Nephron progenitor cell (in vitro differentiated cells): ENCODE results near the gene THBS1.

ENCODE experiments used
- DNase-seq: peaks from one replicate; pipeline ENCODE4 v3.0.0; 2021
- H3K27ac Mint-ChIP-seq: 2 replicates; pipeline ENCODE4 v1.8.0; 2021; ENCODE audit warnings: mild to moderate bottlenecking, moderate library complexity, mixed read lengths
- H3K27me3 Mint-ChIP-seq: 2 replicates; pipeline ENCODE4 v1.8.0; 2021; ENCODE audit warnings: mild to moderate bottlenecking, low read depth, mixed read lengths; ENCODE audit not compliant: poor library complexity
- H3K36me3 Mint-ChIP-seq: 2 replicates; pipeline ENCODE4 v1.8.0; 2021; ENCODE audit warnings: low read depth, mixed read lengths
- H3K4me1 Mint-ChIP-seq: 2 replicates; pipeline ENCODE4 v1.8.0; 2021; ENCODE audit warnings: mixed read lengths
- H3K4me3 Mint-ChIP-seq: 2 replicates; pipeline ENCODE4 v1.8.0; 2021; ENCODE audit warnings: mild to moderate bottlenecking, moderate library complexity, mixed read lengths
- H3K9me3 Mint-ChIP-seq: 2 replicates; pipeline ENCODE4 v1.8.0; 2021; ENCODE audit warnings: mild to moderate bottlenecking, moderate library complexity, mixed read lengths
- TF ChIP-seq, protein P1 (sequence below): fragments of 200-600 bp; sonication (generic); IDR thresholded peaks from 2 replicates; pipeline ENCODE4 v1.5.0; 2021; ENCODE audit warnings: antibody characterized with exemption

Gene THBS1

GRCh38 chr15:39645138-39645975 lies 64.5 kb downstream of the THBS1 start:
- no peak for DNase-seq
- Mint-ChIP-seq H3K27me3 (no peaks in the 10 kb centered on the region), H3K9me3 (no peaks in the 10 kb centered on the region), H3K27ac (no peak overlapping the region), H3K4me1 (peaks cover 40% of the 10 kb centered on the region), H3K4me3 (no peak overlapping the region), H3K36me3 (no peaks in the 10 kb centered on the region)
- TF ChIP-seq, protein P1, sequence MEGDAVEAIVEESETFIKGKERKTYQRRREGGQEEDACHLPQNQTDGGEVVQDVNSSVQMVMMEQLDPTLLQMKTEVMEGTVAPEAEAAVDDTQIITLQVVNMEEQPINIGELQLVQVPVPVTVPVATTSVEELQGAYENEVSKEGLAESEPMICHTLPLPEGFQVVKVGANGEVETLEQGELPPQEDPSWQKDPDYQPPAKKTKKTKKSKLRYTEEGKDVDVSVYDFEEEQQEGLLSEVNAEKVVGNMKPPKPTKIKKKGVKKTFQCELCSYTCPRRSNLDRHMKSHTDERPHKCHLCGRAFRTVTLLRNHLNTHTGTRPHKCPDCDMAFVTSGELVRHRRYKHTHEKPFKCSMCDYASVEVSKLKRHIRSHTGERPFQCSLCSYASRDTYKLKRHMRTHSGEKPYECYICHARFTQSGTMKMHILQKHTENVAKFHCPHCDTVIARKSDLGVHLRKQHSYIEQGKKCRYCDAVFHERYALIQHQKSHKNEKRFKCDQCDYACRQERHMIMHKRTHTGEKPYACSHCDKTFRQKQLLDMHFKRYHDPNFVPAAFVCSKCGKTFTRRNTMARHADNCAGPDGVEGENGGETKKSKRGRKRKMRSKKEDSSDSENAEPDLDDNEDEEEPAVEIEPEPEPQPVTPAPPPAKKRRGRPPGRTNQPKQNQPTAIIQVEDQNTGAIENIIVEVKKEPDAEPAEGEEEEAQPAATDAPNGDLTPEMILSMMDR = no peak

GRCh38 chr15:39645976-39646257 lies 65.0 kb downstream of the THBS1 start:
- DNase-seq = no peak
- Mint-ChIP-seq H3K27ac (no peak overlapping the region), H3K4me1 (peaks cover 40% of the 10 kb centered on the region), H3K9me3 (no peaks in the 10 kb centered on the region), H3K36me3 (no peaks in the 10 kb centered on the region), H3K27me3 (no peaks in the 10 kb centered on the region), H3K4me3 (no peak overlapping the region)
- TF ChIP-seq, protein P1 = no peak

DNA sequence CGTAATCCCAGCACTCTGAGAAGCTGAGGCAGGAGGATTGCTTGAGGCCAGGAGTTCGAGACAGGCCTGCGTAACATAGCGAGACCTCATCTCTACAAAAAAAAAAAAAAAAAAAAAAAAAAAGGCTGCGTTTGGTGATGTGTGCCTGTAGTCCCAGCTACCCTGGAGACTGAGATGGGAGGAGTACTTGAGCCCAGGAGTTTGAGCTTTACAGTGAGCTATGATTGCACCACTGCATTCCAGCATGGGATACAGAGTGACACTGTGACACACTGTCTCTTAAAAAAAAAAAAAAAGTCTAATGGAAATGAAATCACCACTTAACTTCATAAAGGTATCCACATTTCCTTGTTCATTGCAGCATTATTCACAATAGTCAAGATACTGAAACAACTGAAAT lies 65.5 kb downstream of the THBS1 start:
- Mint-ChIP-seq H3K27ac (no peak overlapping the region), H3K36me3 (no peaks in the 10 kb centered on the region), H3K27me3 (no peaks in the 10 kb centered on the region), H3K4me3 (no peak overlapping the region), H3K9me3 (no peaks in the 10 kb centered on the region), H3K4me1 (peaks cover 38% of the 10 kb centered on the region)
- TF ChIP-seq, protein P1 = no peak
- DNase-seq = no peak
